GM18868 (cell line): ENCODE measurements around the gene OTOGL.

ENCODE experiments used
- ATAC-seq: cut with Tn5 transposase; IDR thresholded peaks from one replicate; pipeline ENCODE4 v1.9.1; 2021; ENCODE audit warnings: mild to moderate bottlenecking, moderate library complexity; ENCODE audit not compliant: unreplicated experiment

OTOGL gene, protein sequence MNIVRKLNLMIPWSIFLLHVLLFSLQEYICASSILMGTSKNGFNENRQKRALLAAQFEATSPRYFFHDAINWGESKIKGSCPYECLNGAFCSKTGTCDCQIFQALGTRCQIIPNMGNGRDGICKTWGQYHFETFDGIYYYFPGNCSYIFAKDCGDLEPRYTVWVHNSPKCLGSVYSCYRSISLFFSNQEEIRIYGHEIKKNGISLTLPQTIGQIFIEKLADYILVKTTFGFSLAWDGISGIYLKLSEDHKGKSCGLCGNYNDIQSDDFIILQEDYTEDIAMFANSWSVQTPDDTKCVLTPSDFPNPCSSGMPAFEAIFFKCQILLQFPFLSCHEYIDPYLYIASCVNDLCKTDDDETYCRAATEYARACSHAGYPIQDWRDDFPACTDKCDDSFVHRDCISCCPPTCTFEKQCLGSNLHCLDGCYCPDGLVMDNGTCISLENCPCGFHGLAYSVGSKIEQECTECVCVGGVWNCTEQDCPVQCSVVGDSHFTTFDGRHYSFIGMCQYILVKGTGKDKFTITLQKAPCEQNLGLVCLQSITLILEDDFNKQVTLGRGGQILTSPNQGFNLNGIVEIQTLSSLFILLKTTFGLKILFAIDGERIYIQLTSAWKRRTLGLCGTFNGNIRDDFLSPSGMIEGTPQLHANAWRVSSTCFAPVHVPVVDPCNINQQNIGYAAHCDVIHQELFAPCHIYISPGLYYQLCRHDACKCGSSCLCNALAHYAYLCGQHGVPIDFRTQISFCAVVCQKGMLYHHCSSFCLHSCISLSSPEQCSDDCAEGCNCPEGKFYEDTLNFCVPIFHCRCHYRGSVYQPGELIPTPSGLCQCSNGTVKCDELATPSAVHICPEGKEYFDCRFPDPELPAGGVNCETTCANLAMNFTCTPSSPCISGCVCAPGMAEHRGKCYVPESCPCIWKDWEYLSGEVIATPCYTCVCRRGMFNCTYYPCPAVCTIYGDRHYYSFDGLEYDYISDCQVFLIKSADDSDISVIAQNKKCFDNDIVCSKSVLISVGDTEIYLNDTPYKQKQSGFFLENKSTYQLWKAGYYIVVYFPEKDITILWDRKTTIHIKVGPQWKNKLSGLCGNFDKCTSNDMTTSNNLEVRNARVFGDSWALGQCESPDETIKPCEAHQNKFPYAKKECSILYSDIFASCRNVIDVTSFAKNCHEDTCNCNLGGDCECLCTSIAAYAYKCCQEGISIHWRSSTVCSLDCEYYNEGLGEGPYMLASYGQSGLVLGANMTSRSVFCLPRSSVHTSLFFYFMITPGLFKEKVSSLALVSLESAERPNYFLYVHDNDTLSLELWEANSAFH (N-terminal part only)

DNA sequence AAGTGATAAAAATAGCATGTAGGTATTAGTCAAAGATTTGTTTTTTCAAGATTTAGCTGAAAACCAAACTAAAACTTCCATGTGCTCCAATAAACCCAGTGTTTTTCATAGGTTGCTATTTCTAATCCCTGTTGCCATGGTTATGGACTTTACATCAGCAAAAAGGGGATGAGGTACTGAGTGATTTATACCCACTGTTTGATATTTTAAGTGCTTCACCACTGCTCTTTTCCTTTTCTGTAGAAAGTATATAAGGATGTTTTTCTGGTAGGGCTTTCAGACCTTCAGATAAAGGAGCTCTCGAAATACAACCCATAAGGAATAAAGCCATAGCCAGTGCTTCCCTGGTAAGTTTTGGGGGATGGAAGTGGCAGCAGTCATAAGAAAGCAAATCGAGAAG, at the start of gene OTOGL:
Gene OTOGL (plus strand): TSS at position 279 of the 400 bp plus-strand sequence. CDS start 109,895 bp downstream, outside the sequence.
- no peak for ATAC-seq

GRCh38 chr12:80050236-80050635, 49.1 kb upstream of the OTOGL start:
- no peak for ATAC-seq

GRCh38 chr12:80053051-80053790, 46.1 kb upstream of the OTOGL start:
- no peak for ATAC-seq

- ATAC-seq, result no peak
Measured at GRCh38 chr12:80056232-80056631, 43.1 kb upstream of the OTOGL start.

DNA sequence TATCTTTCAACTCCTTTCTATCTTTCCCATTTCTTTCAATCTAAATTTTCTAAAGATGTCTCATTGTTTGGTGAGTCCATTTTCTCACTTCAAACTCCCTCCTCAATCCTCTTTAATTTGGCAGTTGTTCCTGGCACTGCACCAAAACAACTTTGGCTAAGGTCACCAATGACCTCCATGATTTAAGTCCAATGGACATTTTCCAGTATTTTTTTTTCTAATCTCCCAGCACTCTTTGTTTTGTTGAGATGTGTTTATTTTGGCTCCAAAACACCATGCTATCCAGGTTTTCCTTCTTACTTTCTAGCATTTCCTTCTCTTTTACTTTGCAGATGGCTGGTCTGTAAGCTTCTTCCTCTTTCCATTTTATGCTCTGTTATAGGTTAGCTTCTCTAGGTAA, 42.5 kb upstream of the OTOGL start:
- ATAC-seq, result no peak

DNA sequence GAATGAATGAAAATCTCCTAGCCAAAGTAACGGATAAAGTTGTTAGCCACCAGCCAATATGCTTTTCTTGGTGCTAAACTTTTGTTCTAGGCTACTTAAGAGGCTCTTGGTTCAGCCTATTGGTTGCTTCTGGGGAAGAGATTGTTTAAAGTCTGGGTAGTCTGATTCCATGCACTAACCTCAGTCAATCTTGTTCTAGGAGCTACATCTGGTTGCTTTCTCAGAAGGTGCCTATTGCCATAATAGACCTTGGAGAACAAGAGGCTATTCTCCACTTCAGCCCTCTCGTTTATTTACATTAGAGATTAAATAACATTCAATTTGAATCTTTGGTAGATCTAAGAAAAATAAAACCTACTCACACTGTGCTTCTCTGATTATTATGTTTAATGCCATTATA, 40.8 kb upstream of the OTOGL start:
- ATAC-seq, result no peak

DNA sequence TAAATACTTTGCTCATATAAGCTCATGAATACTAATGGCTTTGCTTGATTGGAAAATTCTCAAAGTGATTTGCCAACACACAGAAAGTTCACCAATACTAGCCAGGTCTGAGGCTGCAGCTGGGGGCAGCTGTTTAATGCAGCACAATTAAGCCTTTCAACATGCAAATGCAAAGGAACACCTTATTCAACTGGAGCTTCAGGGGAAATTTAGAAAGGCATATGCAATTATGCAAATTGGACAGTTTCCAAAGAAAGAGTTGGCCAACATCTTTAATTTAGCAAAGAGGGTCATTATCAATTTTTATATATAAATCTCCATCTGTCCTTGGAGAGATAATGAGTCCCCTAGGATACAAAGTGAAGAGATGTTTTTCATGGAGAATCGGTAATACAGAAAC, 40.2 kb upstream of the OTOGL start:
- ATAC-seq, result no peak

DNA sequence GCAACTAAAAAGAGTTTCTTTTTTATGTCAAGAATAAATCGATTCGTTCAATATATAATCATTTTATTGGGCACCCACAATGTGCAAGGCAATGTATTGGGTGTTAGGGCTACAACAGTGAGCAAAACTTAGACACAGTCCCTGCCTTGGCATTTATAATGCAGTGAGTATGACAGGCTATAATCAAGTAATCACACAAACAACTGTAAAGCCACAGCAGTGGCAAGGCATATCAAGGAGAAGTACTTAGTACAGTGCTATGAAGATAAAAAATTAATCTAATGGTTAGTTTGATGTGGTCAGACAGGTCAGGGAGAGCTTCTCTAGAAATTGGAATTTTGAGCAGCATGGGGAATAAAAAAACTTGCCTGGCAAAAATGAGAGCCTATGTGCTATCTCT, 39.5 kb upstream of the OTOGL start:
- no peak for ATAC-seq

GRCh38 chr12:80064269-80064668, 35.1 kb upstream of the OTOGL start:
- ATAC-seq, result no peak

GRCh38 chr12:80064951-80065350, 34.4 kb upstream of the OTOGL start:
- ATAC-seq, result no peak

DNA sequence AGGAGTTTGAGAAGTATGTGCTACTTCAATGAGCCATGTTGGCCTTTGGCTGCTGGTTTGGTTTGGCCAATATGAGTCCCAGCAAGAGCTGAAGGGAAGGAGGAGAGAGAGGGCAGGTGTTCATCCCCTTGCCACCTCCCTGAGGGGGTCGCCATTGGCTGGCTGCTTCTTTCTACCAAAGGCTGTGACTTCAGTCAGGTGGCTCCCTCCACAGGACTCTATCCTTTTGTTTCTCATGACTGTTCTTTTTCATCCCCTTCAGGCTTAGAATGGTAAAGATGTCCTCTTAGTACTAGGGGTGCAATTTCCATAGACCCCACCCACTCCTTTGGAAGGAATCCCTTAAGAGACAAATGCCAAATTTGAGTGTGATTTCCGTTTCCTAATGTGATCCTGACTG, 31.2 kb upstream of the OTOGL start:
- no peak for ATAC-seq

DNA sequence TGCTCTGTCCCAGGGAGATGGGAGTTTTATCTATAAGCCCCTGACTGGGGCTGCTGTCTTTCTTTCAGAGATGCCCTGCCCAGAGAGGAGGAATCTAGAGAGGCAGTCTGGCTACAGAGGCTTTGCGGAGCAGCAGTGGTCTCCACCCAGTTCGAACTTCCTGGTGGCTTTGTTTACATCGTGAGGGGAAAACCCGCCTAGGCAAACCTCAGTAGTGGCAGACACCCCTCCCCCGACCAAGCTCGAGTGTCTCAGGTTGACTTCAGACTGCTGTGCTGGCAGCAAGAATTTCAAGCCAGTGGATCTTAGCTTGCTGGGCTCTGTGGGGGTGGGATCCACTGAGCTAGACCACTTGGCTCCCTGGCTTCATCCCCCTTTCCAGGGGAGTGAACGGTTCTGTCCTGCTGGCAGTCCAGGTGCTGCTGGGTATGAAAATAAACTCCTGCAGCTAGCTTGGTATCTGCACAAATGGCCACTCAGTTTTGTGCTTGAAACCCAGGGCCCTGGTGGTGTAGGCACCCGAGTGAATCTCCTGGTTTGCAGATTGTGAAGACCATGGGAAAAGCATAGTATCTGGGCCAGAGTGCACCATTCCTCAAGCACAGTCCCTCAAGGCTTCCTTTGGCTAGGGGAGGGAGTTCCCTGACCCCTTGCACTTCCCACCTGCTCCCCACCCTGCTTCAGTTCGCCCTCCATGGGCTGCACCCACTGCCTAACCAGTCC, 15.3 kb upstream of the OTOGL start:
- peak; percentile 82 for ATAC-seq

DNA sequence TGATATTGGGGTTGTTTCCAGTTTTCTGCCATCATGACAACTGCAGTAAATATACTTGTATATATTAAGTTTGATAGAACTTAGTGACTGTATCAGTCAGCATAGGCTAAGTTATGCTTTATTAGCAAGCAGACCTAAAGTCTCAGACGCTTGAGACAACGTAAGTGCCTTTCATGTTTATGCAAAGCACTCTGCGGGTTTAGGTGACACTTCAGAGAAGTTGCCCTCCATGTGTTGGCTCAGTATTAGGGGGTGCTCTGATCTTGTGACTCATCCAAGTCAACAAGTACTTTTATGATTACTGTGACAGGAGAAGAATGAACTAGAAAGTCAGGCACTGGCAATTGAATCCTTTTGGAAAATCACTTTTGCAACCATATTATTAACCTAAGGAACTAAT, 13.3 kb upstream of the OTOGL start:
- no peak for ATAC-seq

DNA sequence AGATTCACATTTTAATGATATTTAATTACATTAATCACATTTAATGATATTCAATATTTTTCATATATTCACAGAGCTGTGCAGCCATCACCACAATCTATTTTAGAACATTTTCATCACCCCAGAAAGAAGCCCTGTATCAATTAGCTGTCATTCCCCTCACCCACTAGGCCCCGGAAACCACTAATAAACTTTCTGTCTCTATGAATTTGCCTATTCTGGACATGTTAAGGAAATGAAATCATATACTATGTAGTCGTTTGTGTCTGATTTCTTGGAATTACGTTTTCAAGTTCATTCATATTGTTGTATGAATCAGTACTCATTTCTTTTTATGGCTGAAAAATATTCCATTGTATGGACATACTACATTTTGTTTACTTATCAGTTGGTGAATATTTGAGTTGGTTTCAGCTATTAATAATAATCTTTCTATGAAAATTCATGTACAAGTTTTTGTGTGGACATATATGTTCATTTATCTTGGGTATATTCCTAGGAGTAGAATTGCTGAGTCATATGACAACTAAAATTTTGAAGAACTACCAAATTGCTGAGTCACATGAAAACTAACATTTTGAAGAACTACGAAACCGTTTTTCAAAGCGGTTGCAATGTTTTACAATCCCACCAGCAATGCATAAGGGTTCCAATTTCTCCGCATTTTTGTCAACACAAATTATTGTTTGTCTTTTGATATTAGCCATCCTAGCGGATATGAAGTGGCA, 11.7 kb upstream of the OTOGL start:
- peak; percentile 52 for ATAC-seq

DNA sequence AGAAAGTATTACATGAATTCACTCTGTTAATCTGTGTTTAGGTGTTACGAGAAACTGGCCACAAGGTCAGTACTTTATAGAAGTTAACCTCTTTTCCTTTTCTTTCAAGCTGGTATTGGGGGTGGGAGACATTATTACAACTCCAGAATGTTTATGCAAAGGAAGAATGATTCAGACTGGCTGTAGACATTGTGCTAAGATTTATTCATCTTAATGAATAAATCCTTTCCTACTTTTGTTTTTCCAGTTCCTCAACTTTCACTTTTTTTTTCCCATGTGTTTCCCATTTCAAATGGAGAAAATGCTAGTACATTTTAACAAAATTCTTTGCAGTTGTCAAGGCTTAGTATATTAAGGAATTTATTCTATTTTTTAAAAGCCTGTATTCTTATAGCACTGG, 1.3 kb downstream of the OTOGL start:
- ATAC-seq, result no peak

DNA sequence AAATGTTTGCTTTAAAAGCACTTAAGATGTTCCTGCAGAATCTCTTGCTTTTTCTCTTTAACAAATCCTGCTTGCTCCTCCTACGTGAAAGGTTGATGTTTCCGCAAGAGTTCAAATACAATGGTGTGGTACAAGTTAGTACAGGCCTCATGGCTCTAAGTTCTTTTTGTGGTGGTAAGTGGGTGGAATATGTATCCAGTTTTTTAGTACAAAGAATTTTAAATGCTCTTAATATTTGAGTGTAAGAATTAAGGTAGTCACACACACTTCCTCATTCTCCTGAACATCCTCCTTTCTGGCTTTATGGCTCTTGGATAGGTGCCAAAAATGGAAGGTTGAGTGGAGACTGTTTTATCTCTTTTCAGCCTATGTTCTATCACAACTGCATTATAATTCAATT, 1.8 kb downstream of the OTOGL start:
- no peak for ATAC-seq

GRCh38 chr12:80107221-80107620, 7.9 kb downstream of the OTOGL start:
- no peak for ATAC-seq

GRCh38 chr12:80116735-80117134, 17.4 kb downstream of the OTOGL start:
- no peak for ATAC-seq
